ENCODE measurements around the gene NANOS2.
A peak's percentile ranks its signal among the peaks of the same experiment; 100 is the strongest.

Gene NANOS2

GRCh38 chr19:45913874-45914830 is at the start of gene NANOS2:
Gene NANOS2 (minus strand): TSS chr19:45914778. CDS start chr19:45914693, 85 bp downstream.
- no peak for DNase-seq

DNA sequence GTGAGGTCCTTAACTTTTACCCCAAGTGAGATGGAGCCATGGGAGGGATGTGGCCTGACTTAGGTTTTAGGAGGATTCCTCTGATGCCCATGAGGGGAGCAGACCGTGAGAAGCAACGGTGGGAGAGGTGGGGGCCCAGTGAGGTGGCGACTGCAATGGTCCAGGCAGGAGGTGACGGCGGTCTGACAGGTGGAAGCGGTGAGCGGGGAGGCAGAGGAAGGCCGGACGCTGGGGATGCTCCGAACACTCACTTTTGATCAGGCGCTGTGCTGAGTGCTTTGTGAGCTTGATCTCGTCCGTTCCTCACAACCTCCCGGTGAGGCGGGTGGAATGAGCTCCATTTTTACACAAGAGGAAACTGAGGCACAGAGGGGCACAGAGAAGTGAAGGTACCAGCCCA is 47.4 kb upstream of the NANOS2 start:
- DNase-seq: no peak

- DNase-seq: no peak
These were observed 46.1 kb upstream of the NANOS2 start for GRCh38 chr19:45960595-45961235.

DNA sequence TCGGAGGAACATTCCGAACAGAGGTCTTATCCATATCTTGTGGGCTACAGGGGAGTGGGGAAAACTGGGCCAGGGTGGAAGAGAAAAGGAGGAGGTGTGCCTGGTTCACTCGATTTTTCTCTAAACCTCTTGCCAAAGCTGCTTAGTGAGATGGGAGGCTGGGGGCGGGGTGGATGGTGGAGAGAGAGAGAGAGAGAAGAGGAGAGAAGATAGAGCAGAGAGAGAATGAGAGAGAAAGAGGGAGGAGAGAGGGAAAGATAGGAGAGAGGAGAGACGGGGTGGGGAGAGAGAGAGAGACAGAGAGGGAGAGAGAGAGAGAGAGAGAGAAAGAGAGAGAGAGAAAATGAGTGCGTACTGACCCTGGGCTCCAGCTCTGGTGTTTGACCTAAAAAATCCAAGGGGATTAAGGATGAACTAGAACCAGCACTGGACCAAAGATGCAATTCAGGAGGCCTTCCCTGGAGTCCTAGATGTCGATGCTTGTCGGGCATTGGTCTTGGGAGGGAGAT is 45.0 kb upstream of the NANOS2 start:
- DNase-seq: no peak

GRCh38 chr19:45958769-45959516 is 44.4 kb upstream of the NANOS2 start:
- no peak for DNase-seq

- DNase-seq: no peak
These were observed 43.7 kb upstream of the NANOS2 start for GRCh38 chr19:45958320-45958719.

DNA sequence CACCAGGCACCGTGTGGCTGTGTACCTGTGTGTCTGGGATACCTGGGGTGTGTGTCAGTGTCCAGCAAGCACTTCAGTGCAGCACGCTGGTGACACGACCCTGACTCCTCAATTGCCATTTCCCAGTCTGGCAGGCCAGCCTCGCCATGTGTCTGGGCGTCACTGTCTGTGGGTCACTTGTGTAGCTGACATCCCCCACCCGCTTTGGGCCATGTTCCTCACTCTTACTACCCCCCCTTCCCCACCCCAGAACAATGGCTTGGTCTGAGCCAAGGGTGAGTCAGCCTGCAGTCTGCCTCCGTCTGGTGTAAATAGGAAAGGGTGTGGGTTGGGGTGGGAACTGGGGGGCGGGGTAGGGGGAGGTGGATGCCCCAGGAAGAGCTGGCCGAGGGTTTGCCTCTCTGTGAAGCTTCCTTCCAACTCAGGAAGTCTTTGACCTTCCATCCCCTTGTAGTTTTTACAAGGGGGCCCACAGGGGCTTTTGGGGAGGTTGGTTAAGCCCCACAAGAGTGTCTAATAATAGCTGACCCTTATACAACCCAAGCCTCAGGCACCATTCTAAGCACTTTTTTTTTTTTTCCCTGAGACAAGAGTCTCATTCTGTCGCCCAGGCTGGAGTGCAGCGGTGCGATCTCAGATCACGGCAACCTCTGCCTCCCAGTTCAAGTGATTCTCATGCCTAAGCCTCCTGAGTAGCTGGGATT is 41.5 kb upstream of the NANOS2 start:
- no peak for DNase-seq

GRCh38 chr19:45954156-45954555 is 39.6 kb upstream of the NANOS2 start:
- no peak for DNase-seq

DNA sequence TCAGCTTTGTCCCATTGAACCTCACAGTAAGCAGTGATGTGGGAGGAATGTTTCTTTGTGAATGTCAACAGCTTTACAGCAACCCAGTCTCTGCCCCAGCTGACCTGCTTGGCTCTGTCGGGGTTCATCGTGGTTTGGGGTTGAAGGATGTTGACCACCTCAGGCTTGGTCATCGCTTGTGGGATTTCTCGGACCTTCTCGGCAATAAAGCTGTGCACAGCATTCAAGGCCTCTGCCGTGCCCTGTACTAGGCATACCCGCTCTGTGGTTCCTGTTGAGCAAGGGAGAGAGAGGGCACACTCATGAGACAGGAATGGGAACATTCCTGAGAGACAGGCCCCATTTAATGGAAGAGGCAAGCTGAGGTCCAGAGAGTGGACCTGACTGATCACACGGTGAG is 39.1 kb upstream of the NANOS2 start:
- DNase-seq: no peak

DNA sequence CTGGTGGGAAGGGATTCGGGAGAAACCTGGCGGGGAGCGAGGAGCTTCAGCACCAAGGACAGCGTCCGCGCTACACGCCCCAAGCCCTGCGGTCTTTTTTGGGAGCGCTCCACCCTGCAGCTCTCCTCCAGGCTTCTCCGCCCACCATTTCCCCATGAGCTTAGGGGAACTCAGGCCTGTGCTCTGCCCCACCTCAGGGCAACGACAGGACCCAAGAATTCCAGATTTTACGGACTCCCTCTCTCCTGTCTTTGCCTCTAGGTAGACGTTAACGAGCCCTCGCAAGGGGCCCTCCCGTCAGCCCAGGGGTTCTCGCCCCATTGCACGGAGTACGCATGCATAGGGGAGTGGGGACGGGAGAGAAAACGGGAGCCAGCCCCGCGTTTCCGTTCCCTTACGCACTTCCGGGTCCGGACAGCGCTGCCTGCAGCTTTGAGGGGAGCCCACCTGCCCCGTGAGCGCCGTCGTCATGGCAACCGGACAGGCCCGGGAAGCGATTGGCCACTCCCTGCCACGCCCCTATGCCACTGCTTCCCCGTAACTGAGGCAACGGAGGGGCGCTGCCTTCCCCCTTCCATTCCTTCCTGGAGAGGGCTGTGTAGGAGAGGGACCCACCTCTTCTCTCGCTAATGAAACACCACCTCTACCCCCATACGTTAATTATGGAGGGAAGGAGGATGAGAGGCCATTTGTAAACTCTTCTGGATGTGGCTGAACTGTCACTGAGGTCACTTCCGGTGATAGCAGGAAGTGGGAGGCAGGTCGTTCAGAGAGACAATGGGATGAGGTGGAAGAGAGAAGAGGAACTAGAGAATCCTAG is 38.3 kb upstream of the NANOS2 start:
- peak in 5 of 6 experiments; percentile 17 to 34 (median 22) for DNase-seq

- no peak for DNase-seq
These were observed 37.7 kb upstream of the NANOS2 start for GRCh38 chr19:45952341-45952685.

- no peak for DNase-seq
These were observed 33.3 kb upstream of the NANOS2 start for GRCh38 chr19:45947926-45948325.

DNA sequence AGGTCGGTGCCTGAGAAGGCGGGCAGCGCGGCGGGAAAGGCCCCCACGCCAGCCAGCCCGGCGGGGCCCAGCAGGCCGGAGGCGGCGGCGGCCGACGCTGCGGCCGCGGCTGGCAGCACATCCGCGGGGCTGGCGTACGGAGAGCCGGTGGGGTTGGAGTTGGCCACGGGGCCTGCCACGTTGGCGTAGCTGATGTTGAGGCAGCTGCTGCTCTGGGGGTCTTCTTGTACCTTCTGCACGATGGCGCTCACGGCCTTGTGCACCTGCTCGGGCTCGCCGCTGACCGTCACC is 25.9 kb upstream of the NANOS2 start:
- no peak for DNase-seq

DNA sequence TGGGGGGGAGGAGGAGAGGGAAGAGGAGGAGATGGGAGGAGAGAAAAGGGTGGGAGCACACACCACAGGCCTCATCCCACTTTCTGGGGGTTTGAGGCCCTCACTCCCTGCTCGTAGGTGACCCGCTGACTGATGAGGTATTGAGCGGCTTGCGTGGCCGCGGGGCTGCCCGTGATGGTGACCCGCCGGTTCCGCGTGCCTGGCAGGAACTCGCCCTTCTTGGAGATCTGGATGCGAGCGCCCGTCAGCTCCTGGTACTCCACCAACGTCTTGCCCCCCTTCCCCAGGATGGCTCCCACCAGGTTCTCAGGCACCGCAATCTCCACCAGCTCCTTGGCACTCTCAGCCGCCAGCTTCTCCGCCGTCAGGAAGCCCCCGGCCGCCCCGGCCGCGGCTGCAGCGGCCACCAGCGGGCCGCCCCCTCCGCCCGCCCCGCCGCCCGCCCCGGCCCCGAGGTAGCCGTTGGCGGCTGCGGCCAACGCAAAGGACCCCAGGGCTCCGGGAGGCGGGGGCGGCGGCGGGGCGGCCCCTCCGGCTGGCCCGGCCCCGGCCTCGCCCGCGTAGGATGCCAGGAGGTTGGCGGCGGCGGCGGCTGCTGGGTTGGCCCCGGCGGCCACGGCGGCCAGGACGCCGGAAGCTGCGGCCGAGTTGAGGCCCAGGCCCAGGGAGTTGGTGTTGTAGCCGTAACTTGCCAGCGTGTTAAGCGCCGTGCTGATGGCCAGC is 25.4 kb upstream of the NANOS2 start:
- no peak for DNase-seq

GRCh38 chr19:45938733-45939319 is 24.2 kb upstream of the NANOS2 start:
- no peak for DNase-seq

GRCh38 chr19:45935267-45935666 is 20.7 kb upstream of the NANOS2 start:
- DNase-seq: no peak

- DNase-seq: no peak
These were observed 20.1 kb upstream of the NANOS2 start for GRCh38 chr19:45934551-45935230.

- no peak for DNase-seq
These were observed 19.2 kb upstream of the NANOS2 start for GRCh38 chr19:45933759-45934158.

GRCh38 chr19:45931055-45931454 is 16.5 kb upstream of the NANOS2 start:
- DNase-seq: no peak

DNA sequence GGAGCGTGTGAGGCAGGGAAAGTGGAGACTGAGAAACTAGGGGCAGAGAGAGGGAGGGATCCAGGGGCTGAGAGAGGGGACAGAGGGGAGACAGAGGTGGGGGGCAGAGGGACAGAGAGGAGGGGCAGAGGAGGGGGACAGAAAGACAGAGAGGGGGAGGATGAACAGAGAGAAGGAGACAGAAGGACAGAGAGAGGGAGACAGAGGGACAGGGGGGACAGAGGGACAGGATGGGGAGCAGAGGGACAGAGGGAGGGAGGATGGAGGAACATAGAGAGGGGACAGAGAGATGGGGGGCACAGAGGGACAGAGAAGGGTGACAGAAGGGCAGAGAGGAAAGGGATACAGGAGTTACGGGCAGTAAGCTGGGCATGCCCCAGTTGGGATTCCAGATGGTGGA is 14.7 kb upstream of the NANOS2 start:
- no peak for DNase-seq
